Tibial nerve (tissue), 4 donors: ENCODE measurements around the gene STARD9. TPM values are rescaled to one million over a fixed set of nuclear protein-coding genes. Genes with fewer than 3 reads are reported as not detected.
"Not testable (repeated sequence)": the region's sequence is repeated elsewhere in the genome, so short reads cannot be mapped to it uniquely, and the experiment has no call there.

Experiments used
- DNase-seq, 2 donors: peaks; one replicate each; pipeline ENCODE4 v3.0.0-alpha.2; 2019; ENCODE audit warnings: low spot score in 2 of 2
- H3K27ac ChIP-seq, 4 donors: fragments of 200-600 bp; sonication (generic) in 3 of 4; one replicate each; pipeline ENCODE4 v1.5.1; 2017 to 2019; ENCODE audit warnings: mild to moderate bottlenecking in 1 of 4
- H3K27me3 ChIP-seq, 2 donors: fragments of 200-600 bp; sonication (generic) in 1 of 2; one replicate each; pipeline versions ENCODE4 v1.5.1 to v1.6.0; 2017 to 2019
- H3K36me3 ChIP-seq, 3 donors: fragments of 200-600 bp; sonication (generic); one replicate each; pipeline ENCODE4 v1.5.1; 2018 to 2019
- H3K4me1 ChIP-seq, 4 donors: fragments of 200-600 bp; sonication (generic) in 3 of 4; one replicate each; pipeline ENCODE4 v1.5.1; 2017 to 2019
- H3K4me3 ChIP-seq, 4 donors: fragments of 200-600 bp; sonication (generic) in 3 of 4; one replicate each; pipeline ENCODE4 v1.5.1; 2017 to 2019; ENCODE audit warnings: mild to moderate bottlenecking in 1 of 4, moderate library complexity in 1 of 4
- H3K9me3 ChIP-seq, 4 donors: fragments of 200-600 bp; sonication (generic) in 3 of 4; one replicate each; pipeline ENCODE4 v1.5.1; 2017 to 2019
- EP300 ChIP-seq, 2 donors: sonication (generic); formaldehyde crosslinking; IDR thresholded peaks; one replicate each; pipeline ENCODE4 v1.6.1; 2017; ENCODE audit warnings: antibody characterized with exemption in 2 of 2, mild to moderate bottlenecking in 1 of 2
- POLR2A ChIP-seq, 2 donors: fragments of 450-650 bp; IDR thresholded peaks; one replicate each; pipeline ENCODE4 v1.6.1; 2017; ENCODE audit warnings: antibody characterized with exemption in 2 of 2, mild to moderate bottlenecking in 2 of 2, moderate library complexity in 2 of 2
- WGBS, 2 donors: methylation state at CpG; one replicate each; pipeline ENCODE4 v1.1.5; 2018; 5-methylcytosine and 5-hydroxymethylcytosine counted together
- total RNA-seq, 4 donors: library from RNA; depleted of rRNA; stranded (reverse); fragments of >200 nt; gene quantifications; one replicate each; pipeline ENCODE4 v1.1.0, GENCODE V29; 2016
- TF ChIP-seq, protein P1 (sequence below), 5 experiments: fragments of 200-600 bp in 3 of 5; fragments of 450-650 bp in 2 of 5; sonication (generic) in 3 of 5; IDR thresholded peaks; one replicate each; pipeline ENCODE4 v1.5.1; 2016 to 2019; ENCODE audit warnings: antibody characterized with exemption in 5 of 5, mild to moderate bottlenecking in 3 of 5, moderate library complexity in 2 of 5

STARD9 gene
- total RNA-seq, 4 donors from 2014 or later: 66.6 to 95.1 (median 80.3) TPM

DNA sequence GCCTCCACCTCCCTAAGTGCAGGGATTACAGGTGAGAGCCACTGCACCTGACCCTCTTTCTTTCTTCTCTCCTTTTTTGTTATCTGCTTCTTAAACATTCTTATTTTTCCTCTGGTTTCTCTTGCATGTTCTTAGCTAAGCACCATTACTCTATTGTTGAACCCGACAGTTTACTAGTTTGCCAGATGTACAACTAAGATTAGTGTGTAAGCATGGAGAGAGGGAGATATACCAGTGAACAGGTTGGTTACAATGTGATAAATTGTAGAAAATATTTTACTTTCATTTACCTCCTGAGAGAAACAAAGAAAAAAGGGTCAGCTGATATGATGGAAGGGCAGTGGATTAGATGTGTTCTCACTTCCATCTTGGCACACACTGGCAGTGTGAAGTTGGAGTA lies 21.9 kb upstream of the STARD9 start:
- Histone ChIP-seq H3K9me3 (no peaks in the 10 kb centered on the region), H3K4me3 (no peak overlapping the region), H3K27ac (peak overlapping the region in 1 of 4 donors; percentile 17), H3K36me3 (peaks cover 0 to 4% (median 0%) of the 10 kb centered on the region in 3 donors), H3K4me1 (peaks cover 0 to 9% (median 7%) of the 10 kb centered on the region in 4 donors), H3K27me3 (no peaks in the 10 kb centered on the region)
- no peak for DNase-seq
- 95 to 100% methylated on average over 1 of the region's 1 CpG for WGBS, 2 donors
- no peak for TF ChIP-seq POLR2A (IDR thresholded peaks at IDR 0.05)
- no peak for TF ChIP-seq EP300 (IDR thresholded peaks at IDR 0.05)
- TF ChIP-seq, protein P1, sequence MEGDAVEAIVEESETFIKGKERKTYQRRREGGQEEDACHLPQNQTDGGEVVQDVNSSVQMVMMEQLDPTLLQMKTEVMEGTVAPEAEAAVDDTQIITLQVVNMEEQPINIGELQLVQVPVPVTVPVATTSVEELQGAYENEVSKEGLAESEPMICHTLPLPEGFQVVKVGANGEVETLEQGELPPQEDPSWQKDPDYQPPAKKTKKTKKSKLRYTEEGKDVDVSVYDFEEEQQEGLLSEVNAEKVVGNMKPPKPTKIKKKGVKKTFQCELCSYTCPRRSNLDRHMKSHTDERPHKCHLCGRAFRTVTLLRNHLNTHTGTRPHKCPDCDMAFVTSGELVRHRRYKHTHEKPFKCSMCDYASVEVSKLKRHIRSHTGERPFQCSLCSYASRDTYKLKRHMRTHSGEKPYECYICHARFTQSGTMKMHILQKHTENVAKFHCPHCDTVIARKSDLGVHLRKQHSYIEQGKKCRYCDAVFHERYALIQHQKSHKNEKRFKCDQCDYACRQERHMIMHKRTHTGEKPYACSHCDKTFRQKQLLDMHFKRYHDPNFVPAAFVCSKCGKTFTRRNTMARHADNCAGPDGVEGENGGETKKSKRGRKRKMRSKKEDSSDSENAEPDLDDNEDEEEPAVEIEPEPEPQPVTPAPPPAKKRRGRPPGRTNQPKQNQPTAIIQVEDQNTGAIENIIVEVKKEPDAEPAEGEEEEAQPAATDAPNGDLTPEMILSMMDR (IDR thresholded peaks at IDR 0.05): no peak

DNA sequence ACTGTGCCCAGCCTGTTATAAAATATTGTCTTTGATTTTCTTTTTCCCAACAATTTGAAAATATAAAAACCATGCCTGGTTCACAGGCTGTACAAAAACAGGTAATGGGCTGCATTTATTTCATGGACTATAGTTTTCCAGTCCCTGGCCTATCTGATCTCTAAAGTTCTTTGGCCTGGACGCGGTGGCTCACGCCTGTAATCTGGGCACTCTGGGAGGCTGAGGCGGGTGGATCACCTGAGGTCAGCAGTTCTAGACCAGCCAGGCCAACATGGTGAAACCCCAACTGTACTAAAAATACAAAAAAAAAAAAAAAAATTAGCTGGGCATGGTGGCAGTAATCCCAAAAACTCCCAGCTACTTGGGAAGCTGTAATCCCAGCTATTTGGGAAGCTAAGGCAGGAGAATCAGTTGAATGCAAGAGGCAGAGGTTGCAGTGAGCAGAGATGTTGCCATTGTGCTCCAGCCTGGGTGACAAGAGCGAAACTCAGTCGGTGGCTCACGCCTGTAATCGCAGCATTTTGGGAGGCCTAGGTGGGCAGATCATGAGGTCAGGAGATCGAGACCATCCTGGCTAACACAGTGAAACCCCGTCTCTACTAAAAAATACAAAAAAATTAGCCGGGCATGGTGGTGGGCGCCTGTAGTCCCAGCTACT lies 18.7 kb upstream of the STARD9 start:
- not testable (repeated sequence) for H3K27me3 ChIP-seq, H3K4me3 ChIP-seq, H3K9me3 ChIP-seq, H3K4me1 ChIP-seq, DNase-seq, H3K27ac ChIP-seq
- H3K36me3 ChIP-seq: peaks cover 0 to 34% (median 0%) of the 10 kb centered on the region in 3 donors
- 91 to 93% methylated on average over 12 of the region's 12 CpGs for WGBS, 2 donors

DNA sequence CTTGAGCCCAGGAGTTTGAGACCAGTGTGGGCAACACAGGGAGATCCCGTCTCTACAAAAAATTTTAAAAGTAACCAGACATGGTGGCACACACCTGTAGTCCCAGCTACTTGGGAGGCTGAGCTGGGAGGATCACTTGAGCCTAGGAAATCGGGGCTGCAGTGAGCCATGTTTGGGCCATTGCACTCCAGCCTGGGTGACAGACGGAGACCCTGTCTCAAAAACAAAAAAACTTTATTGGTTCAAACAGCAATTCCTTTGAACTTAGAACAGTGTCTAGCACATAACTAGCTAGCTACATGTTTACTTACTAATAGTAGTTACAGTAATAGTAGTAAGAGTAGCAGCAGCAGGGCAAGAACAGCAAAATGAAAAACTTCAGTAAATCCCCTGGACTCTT lies 16.7 kb upstream of the STARD9 start:
- TF ChIP-seq EP300 (IDR thresholded peaks at IDR 0.05) (no peak), POLR2A (IDR thresholded peaks at IDR 0.05) (no peak)
- TF ChIP-seq, protein P1 (IDR thresholded peaks at IDR 0.05): no peak
- Histone ChIP-seq H3K27ac (no peak overlapping the region), H3K27me3 (no peaks in the 10 kb centered on the region), H3K4me1 (no peaks in the 10 kb centered on the region), H3K9me3 (no peaks in the 10 kb centered on the region), H3K4me3 (no peak overlapping the region), H3K36me3 (peaks cover 0 to 54% (median 0%) of the 10 kb centered on the region in 3 donors)
- 95 to 97% methylated on average over 3 of the region's 3 CpGs for WGBS, 2 donors
- no peak for DNase-seq

DNA sequence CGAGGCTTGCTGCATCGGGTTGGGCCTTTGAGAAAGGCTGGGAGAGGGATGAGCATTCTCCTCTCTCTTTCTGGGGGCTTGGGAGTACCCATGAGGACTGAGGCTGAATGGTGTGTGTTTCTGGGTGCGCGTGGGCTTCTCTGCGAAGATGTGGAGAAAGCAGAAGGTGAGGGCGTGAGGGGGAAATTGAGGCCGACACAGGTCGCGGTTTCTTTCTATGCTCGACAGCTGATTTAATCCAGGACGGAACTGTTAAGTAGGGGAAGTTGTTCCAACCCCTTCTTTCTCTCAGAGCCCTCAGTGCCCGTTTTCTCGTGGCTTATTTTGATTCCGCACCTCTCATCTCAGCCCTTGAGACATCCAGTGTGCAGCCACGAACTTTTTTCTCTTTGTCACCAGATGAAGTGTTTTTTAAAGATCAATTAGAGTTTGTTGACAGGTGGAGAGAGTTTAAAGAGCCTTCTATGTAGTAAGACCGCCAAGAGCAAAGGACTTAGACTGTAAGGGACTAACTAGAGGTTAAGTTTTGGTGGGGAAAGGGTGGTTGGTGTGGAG lies 711 bp downstream of the STARD9 start:
- peaks cover 0 to 58% (median 18%) of the 10 kb centered on the region in 4 donors for H3K4me1 ChIP-seq
- no peaks in the 10 kb centered on the region for H3K9me3 ChIP-seq
- TF ChIP-seq POLR2A (IDR thresholded peaks at IDR 0.05) (no peak), EP300 (IDR thresholded peaks at IDR 0.05) (no peak)
- TF ChIP-seq, protein P1 (IDR thresholded peaks at IDR 0.05): no peak
- H3K27ac ChIP-seq: peak overlapping the region; percentile 89 to 97 (median 94)
- no peaks in the 10 kb centered on the region for H3K27me3 ChIP-seq
- H3K4me3 ChIP-seq: peak overlapping the region; percentile 79 to 98 (median 90)
- WGBS, 2 donors: 3 to 5% methylated on average over 16 of the region's 16 CpGs
- no peak for DNase-seq
- no peaks in the 10 kb centered on the region for H3K36me3 ChIP-seq

DNA sequence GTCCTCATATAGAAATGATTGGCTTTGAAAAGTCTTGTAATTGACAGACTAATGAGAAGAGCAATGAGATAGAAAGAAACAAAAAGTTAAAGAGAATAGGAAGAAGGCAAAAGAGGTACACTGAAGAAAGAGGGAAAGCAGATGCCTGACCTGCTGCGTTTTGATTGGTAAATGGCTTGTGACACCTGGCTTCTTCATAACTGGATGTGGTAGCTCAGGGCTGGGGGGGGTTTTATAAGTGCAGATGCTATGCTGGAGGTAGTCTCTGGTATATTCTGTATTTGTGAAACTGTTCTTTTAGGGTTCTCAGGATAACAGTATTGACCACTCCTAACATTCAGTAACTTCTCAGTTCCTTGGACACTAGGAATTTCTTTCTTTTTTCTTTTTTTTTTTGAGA lies 1.4 kb downstream of the STARD9 start:
- Histone ChIP-seq H3K9me3 (no peaks in the 10 kb centered on the region), H3K27ac (peak overlapping the region; percentile 89 to 97 (median 94)), H3K4me1 (peaks cover 0 to 63% (median 20%) of the 10 kb centered on the region in 4 donors), H3K4me3 (peak overlapping the region in 3 of 4 donors; percentile 79 to 98 (median 87)), H3K36me3 (no peaks in the 10 kb centered on the region), H3K27me3 (no peaks in the 10 kb centered on the region)
- 67 to 78% methylated on average over 1 of the region's 1 CpG for WGBS, 2 donors
- DNase-seq: no peak
- TF ChIP-seq, protein P1 (IDR thresholded peaks at IDR 0.05): no peak
- TF ChIP-seq POLR2A (IDR thresholded peaks at IDR 0.05) (no peak), EP300 (IDR thresholded peaks at IDR 0.05) (no peak)
